GM19463 (cell line): Measurements from ENCODE around the gene ZNF462.
"Not testable (repeated sequence)": the region's sequence is repeated elsewhere in the genome, so short reads cannot be mapped to it uniquely, and the experiment has no call there.

ENCODE experiments used
- ATAC-seq: cut with Tn5 transposase; IDR thresholded peaks from one replicate; pipeline ENCODE4 v1.9.1; 2021; ENCODE audit warnings: mild to moderate bottlenecking, moderate library complexity; ENCODE audit not compliant: unreplicated experiment

Gene ZNF462, protein sequence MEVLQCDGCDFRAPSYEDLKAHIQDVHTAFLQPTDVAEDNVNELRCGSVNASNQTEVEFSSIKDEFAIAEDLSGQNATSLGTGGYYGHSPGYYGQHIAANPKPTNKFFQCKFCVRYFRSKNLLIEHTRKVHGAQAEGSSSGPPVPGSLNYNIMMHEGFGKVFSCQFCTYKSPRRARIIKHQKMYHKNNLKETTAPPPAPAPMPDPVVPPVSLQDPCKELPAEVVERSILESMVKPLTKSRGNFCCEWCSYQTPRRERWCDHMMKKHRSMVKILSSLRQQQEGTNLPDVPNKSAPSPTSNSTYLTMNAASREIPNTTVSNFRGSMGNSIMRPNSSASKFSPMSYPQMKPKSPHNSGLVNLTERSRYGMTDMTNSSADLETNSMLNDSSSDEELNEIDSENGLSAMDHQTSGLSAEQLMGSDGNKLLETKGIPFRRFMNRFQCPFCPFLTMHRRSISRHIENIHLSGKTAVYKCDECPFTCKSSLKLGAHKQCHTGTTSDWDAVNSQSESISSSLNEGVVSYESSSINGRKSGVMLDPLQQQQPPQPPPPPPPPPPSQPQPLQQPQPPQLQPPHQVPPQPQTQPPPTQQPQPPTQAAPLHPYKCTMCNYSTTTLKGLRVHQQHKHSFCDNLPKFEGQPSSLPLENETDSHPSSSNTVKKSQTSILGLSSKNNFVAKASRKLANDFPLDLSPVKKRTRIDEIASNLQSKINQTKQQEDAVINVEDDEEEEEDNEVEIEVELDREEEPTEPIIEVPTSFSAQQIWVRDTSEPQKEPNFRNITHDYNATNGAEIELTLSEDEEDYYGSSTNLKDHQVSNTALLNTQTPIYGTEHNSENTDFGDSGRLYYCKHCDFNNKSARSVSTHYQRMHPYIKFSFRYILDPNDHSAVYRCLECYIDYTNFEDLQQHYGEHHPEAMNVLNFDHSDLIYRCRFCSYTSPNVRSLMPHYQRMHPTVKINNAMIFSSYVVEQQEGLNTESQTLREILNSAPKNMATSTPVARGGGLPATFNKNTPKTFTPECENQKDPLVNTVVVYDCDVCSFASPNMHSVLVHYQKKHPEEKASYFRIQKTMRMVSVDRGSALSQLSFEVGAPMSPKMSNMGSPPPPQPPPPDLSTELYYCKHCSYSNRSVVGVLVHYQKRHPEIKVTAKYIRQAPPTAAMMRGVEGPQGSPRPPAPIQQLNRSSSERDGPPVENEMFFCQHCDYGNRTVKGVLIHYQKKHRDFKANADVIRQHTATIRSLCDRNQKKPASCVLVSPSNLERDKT (N-terminal part only)

DNA sequence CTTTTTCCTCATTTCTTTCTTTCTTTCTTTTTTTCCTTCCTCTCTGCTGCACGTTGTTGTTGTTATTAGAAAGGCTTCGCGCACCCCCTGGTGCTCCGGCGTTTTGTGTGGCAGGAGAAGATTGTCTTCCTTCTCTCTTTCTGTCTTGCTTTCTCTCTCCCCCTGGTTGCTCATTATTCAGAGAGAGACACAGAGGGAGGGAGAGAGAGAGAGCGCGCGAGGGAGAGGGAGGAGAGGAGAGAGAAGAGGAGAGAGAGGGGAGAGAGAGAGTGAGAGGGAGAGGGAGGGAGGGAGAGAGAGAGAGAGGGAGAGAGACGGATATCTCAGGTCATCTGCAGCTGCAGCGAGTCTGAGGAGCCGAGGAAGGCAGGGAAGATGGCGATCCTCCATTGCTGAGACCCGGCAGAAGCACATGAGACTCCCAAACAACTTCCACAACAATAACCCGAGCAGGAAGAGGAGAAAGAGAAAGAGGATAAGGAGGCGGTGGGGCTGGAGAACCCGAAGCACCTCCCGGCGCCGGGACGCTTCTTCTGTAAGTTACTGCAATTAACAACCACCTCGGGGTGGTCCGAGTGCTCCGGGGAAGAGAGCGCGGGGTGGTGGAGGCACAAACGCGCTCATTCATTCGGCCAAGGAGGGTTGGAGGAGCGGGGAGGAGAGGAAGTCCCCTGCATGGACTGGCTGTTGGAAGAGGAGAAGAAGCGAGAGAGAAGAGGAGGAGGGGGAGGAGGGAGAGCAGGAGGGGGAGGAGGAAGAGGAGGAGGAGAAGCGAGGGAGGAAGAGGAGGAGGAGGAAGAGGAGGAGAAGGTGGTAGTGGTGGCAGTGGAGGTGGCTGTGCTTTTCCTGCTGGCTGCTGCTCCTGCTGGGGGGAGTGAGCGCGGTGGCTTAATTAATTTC lies at the start of gene ZNF462:
TSS of gene ZNF462 (plus strand) at position 346 of the 900 bp plus-strand sequence. CDS start 60,218 bp downstream, outside the sequence.
- no peak for ATAC-seq

- ATAC-seq = peak; percentile 53
Observed at GRCh38 chr9:106816524-106816923, 46.4 kb upstream of the ZNF462 start.

GRCh38 chr9:106818034-106818433 lies 44.9 kb upstream of the ZNF462 start:
- no peak for ATAC-seq

- no peak for ATAC-seq
Observed at GRCh38 chr9:106820866-106821265, 42.1 kb upstream of the ZNF462 start.

- no peak for ATAC-seq
Observed at GRCh38 chr9:106828070-106828469, 34.9 kb upstream of the ZNF462 start.

DNA sequence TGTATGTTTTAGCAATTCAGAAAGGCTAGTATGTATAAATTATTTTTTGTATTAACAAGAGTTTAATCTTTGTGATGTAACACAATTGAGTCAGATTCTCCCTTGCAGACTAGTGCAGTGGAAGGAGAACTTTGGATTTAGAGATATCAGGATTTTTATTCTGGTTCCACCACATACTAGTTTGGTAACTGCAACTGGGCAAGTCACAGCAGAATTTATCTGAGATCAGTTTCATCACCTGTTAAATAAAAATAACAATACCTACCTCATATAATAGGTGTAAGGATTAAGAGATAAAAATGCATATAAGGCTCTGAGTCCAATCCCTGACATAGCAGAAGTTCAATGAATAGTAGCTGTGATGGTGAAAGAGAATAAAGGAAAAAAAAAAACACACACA lies 34.0 kb upstream of the ZNF462 start:
- no peak for ATAC-seq

DNA sequence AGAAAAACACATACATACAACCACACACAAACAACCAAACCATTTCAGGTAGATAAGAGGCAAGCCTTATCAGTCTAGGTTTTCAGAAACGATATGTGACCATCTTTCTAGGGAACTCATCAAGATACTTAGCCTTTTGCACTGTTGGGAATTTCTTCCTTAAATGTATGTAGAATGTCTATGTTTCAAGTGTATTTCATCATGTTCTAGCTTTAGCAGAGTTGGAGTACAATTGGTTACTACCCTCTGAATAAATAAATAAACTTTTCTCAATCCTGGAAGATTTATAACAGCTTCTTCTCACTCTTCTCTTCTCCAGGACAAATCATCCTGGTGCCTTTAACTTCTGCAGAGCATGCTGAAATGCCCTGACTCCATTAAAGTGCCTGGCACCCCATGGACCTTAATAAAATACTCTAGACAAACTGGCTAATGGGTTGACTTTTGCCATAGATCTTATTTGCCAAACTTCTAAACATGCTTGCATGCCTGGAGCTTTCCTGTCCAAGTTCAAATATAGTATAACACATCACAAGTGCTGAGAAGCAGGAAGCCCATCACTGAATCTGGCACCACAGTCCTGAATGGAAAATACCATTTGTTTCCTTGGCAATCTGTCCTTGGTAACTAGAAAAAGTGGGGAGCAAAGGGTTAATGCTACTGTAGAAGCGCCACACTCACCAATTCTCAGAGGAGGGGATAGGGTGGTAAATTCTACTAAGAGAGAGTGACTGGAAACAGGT lies 33.1 kb upstream of the ZNF462 start:
- no peak for ATAC-seq

DNA sequence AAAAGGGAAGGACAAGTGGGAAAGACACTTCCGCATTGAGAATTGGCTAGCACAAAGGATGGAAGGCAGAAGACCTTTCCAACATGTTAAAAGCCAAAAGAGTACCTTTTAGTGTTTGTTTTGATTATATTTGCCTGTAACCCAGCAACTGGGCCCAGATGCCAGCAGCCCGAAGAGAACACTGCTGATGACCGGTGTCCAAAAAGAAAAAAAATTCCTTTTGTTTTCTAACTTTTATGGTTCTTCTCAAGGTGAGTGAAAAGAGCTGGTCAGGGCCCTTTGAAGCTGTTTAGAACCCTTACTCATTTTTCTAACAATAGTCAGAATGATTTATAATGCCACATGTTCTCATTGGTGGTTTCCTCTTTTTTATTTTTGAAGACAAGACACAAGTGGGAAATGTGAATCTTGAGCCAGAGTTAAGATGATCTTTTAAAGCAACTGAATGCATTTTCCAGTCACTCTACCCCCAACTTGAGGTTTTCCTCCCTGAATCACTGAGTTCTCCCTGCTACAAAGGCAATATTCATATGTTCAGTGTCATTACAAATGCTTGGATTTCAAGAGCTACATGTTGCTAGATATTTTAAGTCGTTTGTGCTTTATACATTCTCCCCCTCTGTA lies 32.3 kb upstream of the ZNF462 start:
- no peak for ATAC-seq

DNA sequence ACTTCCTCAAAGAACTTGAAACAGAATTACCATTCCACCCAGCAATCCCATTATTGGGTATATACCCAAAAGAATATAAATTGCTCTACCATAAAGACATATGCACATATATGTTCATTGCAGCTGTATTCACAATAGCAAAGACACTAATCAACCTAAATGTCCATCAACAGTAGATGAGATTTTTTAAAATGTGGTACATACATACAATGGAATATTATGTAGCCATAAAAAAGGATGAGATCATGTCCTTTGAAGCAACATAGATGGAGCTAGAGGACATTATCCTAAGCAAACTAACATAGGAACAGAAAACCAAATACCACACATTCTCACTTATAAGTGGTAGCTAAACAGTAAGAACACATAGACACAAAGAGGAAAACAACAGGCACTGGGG lies 28.1 kb upstream of the ZNF462 start:
- no peak for ATAC-seq

DNA sequence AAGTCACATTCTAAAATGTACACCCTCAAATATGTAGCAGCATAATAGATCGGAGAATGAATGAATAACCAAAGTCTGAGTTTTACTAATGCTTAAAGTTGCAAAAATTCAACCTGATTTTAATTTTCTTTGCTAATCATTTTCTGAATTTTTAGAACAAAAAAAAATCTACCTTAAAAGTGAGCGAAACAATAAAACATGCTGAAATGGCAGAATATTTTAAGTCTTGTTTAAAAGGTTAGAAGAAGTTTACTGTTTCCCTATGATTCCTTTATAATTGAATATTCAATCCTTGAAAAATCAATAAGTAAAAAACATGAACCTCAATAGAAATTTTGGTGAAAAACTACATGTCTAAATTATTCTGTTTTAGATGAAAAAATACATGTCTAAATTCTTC lies 27.1 kb upstream of the ZNF462 start:
- ATAC-seq = no peak

- ATAC-seq = no peak
Observed at GRCh38 chr9:106843371-106843770, 19.6 kb upstream of the ZNF462 start.

DNA sequence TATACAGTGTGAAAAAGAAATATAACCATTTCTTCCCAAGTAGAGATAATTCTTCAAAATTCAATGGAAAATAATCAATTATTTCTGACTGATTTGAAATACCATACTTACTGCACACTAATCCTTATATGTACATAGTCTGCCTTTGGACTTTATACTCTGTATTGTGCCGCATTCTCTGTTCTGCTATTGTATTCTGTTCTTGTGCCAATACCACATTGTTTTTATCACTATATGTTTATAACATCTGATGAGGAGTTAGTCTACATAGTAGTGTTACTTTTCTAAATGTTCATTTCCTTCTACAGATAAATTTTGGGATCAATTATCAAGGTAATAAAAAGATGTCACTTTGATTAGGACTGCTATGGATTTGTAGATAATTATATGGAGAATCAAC lies 16.7 kb upstream of the ZNF462 start:
- no peak for ATAC-seq

GRCh38 chr9:106846857-106847256 lies 16.1 kb upstream of the ZNF462 start:
- no peak for ATAC-seq

DNA sequence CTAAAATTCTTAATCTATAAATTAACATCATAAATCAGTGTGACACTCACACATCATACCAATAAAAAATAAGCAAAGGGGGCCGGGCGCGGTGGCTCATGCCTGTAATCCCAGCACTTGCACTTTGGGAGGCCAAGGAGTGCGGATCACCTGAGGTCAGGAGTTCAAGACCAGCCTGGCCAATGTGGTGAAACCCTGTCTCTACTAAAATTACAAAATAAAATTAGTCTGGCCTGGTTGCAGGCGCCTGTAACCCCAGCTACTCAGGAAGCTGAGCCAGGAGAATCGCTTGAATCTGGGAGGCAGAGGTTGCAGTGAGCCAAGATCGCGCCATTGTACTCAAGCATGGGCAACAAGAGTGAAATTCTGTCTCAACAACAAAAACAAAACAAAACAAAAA lies 11.3 kb upstream of the ZNF462 start:
- ATAC-seq = not testable (repeated sequence)

DNA sequence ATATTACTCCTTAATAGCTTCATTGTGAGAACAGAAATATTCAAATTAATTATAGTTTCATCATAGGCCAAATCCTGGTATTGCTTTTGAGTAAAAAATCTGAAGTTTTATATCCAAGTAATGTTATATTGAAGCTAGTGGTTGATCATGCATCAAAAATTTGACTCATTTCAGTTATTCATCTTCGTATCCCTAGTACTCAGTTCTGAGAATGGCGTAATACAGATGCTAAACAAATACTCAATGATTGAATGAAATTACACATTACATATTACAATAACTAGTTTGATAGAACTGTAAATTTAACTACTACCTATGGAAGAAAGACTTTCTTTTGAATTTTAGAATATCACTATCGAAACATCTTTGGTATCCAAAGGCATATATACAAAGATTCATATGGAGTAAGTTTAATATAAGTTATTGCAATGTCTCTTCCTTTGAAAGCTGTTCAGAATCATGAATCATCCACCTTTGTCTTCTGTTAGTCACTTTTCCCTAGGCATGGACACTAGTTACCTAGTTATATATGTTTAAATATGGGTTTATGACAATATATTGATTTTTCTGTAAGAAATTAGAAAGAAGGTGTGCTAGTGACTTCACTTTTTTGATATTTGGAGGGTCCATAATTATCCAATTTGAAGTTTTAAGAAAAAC lies 5.0 kb upstream of the ZNF462 start:
- ATAC-seq = no peak

DNA sequence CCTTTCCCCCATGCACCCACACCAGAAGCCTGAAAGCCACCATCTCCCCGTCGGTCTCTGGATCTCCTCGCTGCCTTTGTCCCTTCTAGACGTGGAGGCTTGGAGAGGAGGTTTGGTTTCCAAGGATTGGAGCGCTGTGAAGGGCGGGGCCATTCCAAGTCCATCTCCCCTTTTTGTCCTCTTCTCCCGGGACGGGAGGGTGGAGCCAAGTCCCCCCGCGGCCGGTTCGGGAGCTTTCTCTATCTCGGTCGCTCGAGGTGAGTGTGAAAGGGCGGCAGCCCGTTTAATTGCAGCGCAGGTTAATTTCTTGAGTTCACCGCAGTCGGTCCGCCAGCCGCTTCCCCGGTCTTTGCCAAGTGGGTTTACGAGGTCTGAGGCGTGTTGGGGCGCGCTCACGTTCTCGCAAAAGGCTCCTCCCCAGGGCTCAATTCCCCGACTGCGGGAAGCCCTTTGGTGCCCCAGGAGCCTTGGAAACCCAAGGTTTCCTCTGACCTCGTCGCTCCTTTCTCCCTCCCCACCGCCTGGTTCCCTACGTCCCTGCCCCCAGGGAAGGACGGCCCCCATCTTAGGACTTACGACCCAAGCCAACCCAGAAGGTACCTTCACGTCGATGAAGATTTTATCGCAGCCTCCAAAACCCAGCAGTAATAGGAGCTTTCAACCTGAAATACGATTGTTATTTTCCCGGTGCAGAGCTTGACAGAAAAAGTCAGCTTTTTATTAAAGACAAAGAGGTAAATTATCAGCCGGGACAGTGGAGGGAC lies 2.8 kb upstream of the ZNF462 start:
- no peak for ATAC-seq

DNA sequence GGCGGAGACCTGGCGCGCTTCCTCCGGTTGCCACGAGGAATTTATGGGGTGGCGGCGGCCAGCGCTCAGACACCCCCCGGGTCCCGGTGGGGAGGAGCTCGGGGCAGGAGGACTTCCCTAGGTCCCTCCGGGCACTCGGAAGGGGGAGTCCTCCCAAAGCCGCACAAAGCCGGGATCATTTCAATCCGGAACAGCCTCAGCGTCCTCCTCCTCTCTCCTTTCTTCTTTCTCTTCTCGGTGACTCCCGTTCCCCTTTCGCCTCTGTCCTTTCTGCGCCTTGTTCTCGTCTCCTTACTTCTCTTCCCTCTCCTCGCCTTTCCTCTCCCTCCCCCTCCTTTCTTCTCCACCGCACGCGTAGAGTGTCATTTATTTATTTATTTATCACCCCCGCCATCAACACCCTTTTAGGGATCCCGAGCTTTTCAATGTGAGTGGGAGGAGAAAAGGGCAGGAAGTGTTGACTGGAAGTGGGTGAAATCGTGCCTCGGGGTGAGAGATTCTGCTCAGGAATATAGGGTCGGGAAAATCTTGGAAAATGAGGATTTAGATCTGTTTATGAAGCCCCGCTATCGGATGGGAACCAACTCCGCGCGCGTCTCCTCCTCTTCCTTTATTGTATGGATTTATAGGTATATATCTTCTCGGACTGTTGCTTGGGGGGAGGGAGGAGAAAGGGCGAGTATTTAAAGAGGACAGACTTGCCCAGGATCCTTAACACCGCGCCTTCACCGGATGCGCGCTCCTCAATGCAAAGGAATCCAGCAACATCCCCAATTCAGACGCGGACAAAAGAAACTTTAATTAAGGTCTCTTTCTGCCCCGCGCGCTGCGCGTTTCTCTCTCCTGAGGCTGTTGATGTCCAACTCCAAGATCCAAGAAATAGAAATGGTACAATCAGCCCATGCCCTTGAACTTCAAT lies 2.0 kb upstream of the ZNF462 start:
- no peak for ATAC-seq
